ENCODE measurements around the gene CDH2. TPM values are rescaled to one million over a fixed set of nuclear protein-coding genes. Genes with fewer than 3 reads are reported as not detected.

The CDH2 gene
- total RNA-seq, 1 experiment from 2014 or later = 14.6 TPM

- Mint-ChIP-seq H3K27me3 (ENCODE audit: insufficient read depth, unreplicated experiment) (no peaks in the 10 kb centered on the region), H3K9me3 (ENCODE audit: unreplicated experiment) (no peaks in the 10 kb centered on the region), H3K4me1 (ENCODE audit: insufficient read depth, unreplicated experiment) (no peaks in the 10 kb centered on the region), H3K4me3 (ENCODE audit: unreplicated experiment) (no peak overlapping the region), H3K27ac (ENCODE audit: low read depth, unreplicated experiment) (no peak overlapping the region), H3K36me3 (ENCODE audit: insufficient read depth, unreplicated experiment) (peaks cover 6% of the 10 kb centered on the region)
- no TSS peak for BruUV-seq (replicated peaks)
- TF ChIP-seq CTCF (IDR thresholded peaks at IDR 0.05; ENCODE audit: unreplicated experiment) = no peak
- POLR2A ChIA-PET = no interaction called here
- no peak for DNase-seq (ENCODE audit: unreplicated experiment)
- CTCF ChIA-PET = interaction anchor here (0.6 to 1.5 kb wide), 2 partner anchors 9 to 14 kb away, joined by 3 read pairs; no protein-coding TSS in a partner anchor
- intact Hi-C loops (cut with micrococcal nuclease) = no loop called here
Observed at GRCh38 chr18:28009589-28009988, 167.3 kb downstream of the CDH2 start.

- CTCF ChIA-PET = interaction anchor here (0.6 kb wide), 1 partner anchor 12 kb away, joined by 3 read pairs; no protein-coding TSS in a partner anchor
- DNase-seq (ENCODE audit: unreplicated experiment) = no peak
- Mint-ChIP-seq H3K9me3 (ENCODE audit: unreplicated experiment) (no peaks in the 10 kb centered on the region), H3K27me3 (ENCODE audit: insufficient read depth, unreplicated experiment) (no peaks in the 10 kb centered on the region), H3K27ac (ENCODE audit: low read depth, unreplicated experiment) (no peak overlapping the region), H3K36me3 (ENCODE audit: insufficient read depth, unreplicated experiment) (peaks cover 6% of the 10 kb centered on the region), H3K4me1 (ENCODE audit: insufficient read depth, unreplicated experiment) (peaks cover 5% of the 10 kb centered on the region), H3K4me3 (ENCODE audit: unreplicated experiment) (no peak overlapping the region)
- TF ChIP-seq CTCF (IDR thresholded peaks at IDR 0.05; ENCODE audit: unreplicated experiment) = no peak
- no TSS peak for BruUV-seq (replicated peaks)
- intact Hi-C loops (cut with micrococcal nuclease) = no loop called here
- POLR2A ChIA-PET = no interaction called here
Observed at GRCh38 chr18:28007841-28008240, 169.1 kb downstream of the CDH2 start.

- ChIA-PET CTCF (interaction anchor here (0.5 to 0.8 kb wide), 2 partner anchors 400 to 969 kb away, joined by 3 read pairs; no protein-coding TSS in a partner anchor), POLR2A (no interaction called here)
- no peak for TF ChIP-seq CTCF (IDR thresholded peaks at IDR 0.05; ENCODE audit: unreplicated experiment)
- H3K9me3 Mint-ChIP-seq (ENCODE audit: unreplicated experiment) = no peaks in the 10 kb centered on the region
- H3K36me3 Mint-ChIP-seq (ENCODE audit: insufficient read depth, unreplicated experiment) = peaks cover 6% of the 10 kb centered on the region
- no peak for DNase-seq (ENCODE audit: unreplicated experiment)
- no peaks in the 10 kb centered on the region for H3K27me3 Mint-ChIP-seq (ENCODE audit: insufficient read depth, unreplicated experiment)
- no peak overlapping the region for H3K4me3 Mint-ChIP-seq (ENCODE audit: unreplicated experiment)
- peaks cover 5% of the 10 kb centered on the region for H3K4me1 Mint-ChIP-seq (ENCODE audit: insufficient read depth, unreplicated experiment)
- intact Hi-C loops (cut with micrococcal nuclease) = no loop called here
- BruUV-seq (replicated peaks) = no TSS peak
- H3K27ac Mint-ChIP-seq (ENCODE audit: low read depth, unreplicated experiment) = no peak overlapping the region
Observed at GRCh38 chr18:28005164-28005563, 171.8 kb downstream of the CDH2 start.

- no TSS peak for BruUV-seq (replicated peaks)
- TF ChIP-seq CTCF (IDR thresholded peaks at IDR 0.05; ENCODE audit: unreplicated experiment) = no peak
- Mint-ChIP-seq H3K4me3 (ENCODE audit: unreplicated experiment) (no peak overlapping the region), H3K4me1 (ENCODE audit: insufficient read depth, unreplicated experiment) (peaks cover 5% of the 10 kb centered on the region), H3K9me3 (ENCODE audit: unreplicated experiment) (no peaks in the 10 kb centered on the region), H3K36me3 (ENCODE audit: insufficient read depth, unreplicated experiment) (peaks cover 6% of the 10 kb centered on the region), H3K27ac (ENCODE audit: low read depth, unreplicated experiment) (no peak overlapping the region), H3K27me3 (ENCODE audit: insufficient read depth, unreplicated experiment) (no peaks in the 10 kb centered on the region)
- intact Hi-C loops (cut with micrococcal nuclease) = no loop called here
- ChIA-PET POLR2A (no interaction called here), CTCF (interaction anchor here (0.5 to 0.8 kb wide), 2 partner anchors 399 to 969 kb away, joined by 3 read pairs; no protein-coding TSS in a partner anchor)
- no peak for DNase-seq (ENCODE audit: unreplicated experiment)
Observed at GRCh38 chr18:28004606-28005005, 172.3 kb downstream of the CDH2 start.

Data from MCF 10A (cell line).